GM19328 (cell line): ENCODE results near the gene UGT1A6.
"Not testable (repeated sequence)": the region's sequence is repeated elsewhere in the genome, so short reads cannot be mapped to it uniquely, and the experiment has no call there.

Experiments used
- ATAC-seq: cut with Tn5 transposase; IDR thresholded peaks from one replicate; pipeline ENCODE4 v1.9.1; 2021; ENCODE audit warnings: mild to moderate bottlenecking, moderate library complexity; ENCODE audit not compliant: unreplicated experiment

UGT1A6 gene

DNA sequence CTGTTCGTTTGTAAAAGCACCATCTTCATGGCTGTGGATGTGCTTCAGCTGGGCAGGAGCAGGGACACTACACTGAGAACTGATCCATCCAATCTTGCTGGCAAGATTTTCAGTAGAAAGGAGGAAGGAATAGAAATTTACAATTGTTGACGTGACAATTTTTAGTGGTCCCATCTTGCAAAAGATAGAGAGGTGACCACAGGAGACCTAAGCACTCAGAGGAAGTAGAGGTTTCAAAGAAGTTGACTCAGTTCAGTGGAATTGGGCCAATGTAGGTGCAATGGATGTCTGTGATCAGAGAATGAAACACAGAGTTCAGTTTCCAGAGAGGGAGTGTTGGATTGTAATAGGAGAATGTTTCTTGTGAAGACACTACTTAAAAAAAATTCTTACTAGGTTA lies 21.4 kb downstream of the UGT1A6 start:
- no peak for ATAC-seq

DNA sequence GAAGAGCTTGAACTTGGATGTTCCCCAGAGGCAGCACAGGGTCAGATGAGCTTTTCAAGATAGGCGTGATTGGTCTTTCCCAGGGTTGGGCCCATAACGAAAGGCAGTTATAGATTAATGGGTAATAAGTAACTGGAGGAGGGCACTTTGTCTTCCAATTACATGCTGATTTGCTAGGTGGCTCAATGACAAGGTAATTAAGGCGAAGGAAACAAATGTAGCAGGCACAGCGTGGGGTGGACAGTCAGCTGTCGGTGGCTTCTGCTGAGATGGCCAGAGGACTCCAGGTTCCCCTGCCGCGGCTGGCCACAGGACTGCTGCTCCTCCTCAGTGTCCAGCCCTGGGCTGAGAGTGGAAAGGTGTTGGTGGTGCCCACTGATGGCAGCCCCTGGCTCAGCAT lies 25.9 kb downstream of the UGT1A6 start, which contains the start of gene UGT1A4:
Gene UGT1A4, plus strand, starts transcription at position 185 of the 400 bp plus-strand sequence. Its CDS starts 85 bp downstream, at position 270.
- no peak for ATAC-seq

DNA sequence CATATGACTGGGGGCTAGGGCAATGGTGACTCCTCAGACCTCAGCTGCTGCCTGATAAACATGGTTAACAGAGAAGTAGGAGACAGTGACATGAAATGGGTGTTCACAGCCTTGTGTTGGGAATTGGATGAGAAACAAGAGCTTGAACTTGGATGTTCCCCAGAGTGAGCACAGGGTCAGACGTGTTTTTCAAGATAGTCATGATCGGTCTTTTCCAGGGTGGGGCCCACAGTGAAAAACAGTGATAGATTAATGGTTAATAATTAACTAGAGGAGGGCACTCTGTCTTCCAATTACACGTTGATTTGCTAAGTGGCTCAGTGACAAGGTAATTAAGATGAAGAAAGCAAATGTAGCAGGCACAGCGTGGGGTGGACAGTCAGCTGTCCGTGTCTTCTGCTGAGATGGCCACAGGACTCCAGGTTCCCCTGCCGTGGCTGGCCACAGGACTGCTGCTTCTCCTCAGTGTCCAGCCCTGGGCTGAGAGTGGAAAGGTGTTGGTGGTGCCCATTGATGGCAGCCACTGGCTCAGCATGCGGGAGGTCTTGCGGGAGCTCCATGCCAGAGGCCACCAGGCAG lies 36.1 kb downstream of the UGT1A6 start, which contains the start of gene UGT1A3:
Gene UGT1A3, plus strand, starts transcription at position 320 of the 579 bp plus-strand sequence. Its CDS starts 85 bp downstream, at position 405.
- no peak for ATAC-seq

DNA sequence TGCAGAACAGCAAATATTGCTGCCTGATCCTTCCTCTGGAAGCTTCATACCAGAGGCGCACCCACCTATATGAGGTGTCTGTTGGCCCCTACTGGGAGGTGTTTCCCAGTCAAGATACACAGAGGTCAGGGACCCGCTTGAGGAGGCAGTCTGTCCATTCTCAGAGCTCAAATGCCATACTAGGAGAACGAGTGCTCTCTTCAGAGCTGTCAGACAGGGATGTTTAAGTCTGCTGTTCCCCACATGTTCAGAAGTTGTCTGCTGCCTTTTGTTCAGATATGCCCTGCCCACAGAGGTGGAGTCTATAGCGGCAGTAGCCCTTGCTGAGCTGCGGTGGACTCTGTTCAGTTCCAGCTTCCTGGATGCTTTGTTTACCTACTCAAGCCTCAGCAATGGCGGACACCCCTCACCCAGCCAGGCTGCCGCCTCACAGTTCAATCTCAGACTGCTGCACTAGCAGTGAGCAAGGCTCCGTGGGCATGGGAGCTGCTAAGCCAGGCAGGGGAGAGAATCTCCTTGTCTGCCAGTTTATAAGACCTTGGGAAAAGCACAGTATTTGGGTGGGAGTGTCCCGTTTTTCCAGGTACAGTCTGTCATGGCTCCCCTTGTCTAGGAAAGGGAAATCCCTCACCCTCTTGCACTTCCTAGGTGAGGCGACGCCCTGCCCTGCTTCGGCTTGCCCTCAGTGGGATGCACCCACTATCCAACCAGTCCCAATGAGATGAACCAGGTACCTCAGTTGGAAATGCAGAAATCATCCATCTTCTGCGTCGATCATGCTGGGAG lies 44.4 kb downstream of the UGT1A6 start:
- ATAC-seq: not testable (repeated sequence)

DNA sequence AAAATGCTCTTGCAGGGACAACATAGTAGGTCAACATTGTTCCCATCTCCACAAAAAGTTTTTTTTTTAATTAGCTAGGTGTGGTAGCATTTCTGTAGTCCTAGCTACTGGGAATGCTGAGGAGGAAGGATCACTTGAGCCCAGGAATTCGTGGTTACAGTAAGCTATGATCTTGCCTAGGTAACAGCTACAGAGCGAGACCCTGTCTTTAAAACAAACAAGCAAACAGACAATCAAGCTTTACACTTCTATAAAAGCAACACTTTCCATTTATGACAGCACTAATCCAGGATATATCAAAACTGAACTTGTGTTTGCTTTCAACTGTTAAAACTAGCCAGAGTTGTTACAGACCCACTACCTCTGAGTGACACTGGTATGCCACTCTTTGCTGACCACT lies 48.2 kb downstream of the UGT1A6 start:
- no peak for ATAC-seq

DNA sequence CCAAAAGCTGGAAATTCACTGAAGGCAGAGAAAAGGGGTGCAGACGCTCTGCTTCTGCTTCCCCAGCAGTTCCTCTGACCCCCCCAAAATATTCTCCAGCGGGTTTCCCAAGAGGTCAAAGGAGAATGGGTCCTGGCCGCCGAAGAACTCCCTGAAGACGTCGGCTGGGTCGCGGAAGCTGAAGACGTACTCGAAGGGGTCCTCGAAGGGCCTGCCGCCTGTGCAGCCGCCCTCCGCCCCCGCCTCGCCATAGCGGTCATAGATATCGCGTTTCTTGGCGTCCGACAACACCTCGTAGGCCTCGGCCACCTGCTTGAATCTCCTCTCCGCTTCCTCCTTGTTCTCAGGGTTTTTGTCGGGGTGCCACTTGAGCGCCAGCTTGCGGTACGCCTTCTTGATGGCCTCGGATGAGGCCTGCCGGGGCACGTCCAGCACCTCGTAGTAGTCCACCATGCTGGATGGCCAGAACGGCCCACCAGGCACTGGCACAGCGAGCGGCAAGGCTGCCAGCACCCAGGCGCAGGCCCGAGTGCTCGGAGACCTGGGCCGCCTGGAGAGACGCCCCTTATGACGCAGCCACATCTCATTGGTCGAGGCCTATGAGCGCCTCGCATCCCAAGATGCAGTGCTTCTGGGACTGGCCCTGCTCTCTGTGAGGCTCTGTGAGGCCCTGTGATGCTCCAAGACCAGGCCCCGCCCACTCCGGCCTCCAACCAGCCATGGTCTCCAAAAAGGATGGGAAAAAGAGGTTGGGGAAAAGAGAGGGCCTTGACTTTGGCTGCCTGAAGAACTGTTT lies 51.0 kb downstream of the UGT1A6 start:
- no peak for ATAC-seq

DNA sequence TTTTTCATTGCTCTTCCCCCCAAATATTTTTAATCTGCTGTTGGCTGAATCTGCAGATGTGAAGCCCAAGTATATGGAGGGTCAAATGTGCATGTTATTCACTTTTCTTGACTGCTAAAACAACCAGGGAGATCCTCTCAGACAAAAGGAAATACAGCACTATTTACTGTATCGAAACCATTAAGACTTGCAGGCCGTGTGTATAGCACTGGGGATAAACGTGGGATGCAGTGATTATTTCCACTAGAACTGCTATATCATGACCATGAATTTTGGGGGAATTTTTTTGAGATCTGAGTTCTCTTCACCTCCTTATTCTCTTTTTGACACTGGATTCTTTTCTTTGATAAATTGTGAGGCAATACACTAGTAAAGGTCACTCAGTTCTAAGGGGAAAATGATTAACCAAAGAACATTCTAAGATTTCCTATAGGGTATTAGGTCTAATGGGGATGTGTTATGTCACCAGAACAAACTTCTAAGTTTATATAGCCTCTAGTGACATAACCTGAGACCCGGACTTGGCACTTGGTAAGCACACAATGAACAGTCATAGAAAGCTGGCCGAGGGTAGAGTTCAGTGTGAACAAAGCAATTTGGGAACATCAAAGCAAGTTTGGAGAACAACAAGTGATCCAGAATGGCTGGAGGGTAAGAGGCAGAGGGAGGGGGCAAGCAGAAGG lies 52.5 kb downstream of the UGT1A6 start:
- no peak for ATAC-seq

DNA sequence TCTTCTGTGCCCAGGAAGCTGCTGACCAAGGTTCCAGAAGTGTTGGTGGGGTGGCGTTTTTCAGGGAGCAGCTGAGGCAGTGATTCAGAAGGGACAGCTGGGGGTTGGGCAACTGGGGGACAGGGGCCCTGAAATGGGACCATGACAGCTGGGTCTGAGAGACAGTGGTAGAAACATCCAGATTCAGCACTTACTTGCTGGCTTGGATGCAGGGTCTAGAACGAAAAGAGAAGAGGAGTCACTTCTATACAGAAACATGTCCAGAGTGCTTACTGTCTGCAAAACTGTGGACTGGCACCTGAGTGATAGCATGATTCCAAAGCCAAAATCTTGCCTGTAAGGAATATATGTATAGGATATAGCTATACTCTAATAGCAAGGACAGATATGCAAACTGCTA lies 53.1 kb downstream of the UGT1A6 start:
- not testable (repeated sequence) for ATAC-seq

DNA sequence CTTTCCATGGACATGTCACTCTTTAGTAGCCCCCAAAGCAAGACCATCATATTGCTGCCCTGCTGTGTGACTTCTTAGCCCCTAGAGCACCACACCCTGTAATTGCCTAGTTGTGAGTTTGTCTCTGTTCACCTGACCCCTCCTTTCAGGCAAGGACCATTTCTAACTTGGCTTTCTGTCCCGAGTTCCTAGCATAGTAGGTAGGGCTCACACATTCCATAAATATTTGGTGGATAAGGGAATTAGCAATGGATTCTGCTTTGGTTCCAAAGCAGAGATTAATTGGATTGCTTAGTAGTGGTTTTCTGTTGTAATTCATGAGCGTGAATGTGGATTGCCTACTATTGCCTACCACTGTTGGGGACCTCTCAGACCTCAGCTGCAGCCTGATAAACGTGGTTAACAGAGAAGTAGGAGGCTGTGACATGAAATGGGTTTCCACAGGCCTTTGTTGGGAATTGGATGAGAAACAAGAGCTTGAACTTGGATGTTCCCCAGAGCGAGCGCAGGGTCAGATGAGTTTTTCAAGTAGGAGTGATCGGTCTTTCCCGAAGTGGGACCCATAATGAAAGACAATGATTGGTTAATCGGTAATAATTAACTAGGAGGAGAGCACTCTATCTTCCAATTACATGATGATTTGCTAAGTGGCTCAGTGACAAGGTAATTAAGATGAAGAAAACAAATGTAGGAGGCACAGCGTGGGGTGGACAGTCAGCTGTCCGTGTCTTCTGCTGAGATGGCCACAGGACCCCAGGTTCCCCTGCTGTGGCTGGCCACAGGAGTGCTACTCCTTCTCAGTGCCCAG lies 54.0 kb downstream of the UGT1A6 start:
- no peak for ATAC-seq

DNA sequence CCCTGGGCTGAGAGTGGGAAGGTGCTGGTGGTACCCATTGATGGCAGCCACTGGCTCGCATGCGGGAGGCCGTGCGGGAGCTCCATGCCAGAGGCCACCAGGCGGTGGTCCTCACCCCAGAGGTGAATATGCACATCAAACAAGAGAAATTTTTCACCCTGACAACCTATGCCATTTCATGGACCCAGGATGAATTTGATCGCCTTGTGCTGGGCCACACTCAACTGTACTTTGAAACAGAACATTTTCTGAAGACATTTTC lies 54.5 kb downstream of the UGT1A6 start:
- no peak for ATAC-seq

DNA sequence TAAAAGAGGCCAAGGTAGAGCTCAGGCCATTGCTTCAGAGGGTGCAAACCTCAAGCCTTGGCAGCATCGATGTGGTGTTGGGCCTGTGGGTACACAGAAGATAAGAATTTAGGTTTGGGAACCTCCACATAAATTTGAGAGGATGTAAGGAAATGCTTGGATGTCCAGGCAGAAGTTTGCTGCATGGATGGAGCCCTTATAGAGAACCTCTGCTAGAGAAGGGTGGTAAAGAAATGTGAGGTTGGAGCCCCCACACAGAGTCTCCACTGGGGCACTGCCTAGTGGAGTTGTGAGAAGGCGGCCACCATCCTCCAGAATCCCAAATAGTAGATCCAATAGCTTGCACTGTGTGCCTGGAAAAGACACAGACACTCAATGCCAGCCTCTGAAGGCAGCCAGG lies 58.0 kb downstream of the UGT1A6 start:
- not testable (repeated sequence) for ATAC-seq

DNA sequence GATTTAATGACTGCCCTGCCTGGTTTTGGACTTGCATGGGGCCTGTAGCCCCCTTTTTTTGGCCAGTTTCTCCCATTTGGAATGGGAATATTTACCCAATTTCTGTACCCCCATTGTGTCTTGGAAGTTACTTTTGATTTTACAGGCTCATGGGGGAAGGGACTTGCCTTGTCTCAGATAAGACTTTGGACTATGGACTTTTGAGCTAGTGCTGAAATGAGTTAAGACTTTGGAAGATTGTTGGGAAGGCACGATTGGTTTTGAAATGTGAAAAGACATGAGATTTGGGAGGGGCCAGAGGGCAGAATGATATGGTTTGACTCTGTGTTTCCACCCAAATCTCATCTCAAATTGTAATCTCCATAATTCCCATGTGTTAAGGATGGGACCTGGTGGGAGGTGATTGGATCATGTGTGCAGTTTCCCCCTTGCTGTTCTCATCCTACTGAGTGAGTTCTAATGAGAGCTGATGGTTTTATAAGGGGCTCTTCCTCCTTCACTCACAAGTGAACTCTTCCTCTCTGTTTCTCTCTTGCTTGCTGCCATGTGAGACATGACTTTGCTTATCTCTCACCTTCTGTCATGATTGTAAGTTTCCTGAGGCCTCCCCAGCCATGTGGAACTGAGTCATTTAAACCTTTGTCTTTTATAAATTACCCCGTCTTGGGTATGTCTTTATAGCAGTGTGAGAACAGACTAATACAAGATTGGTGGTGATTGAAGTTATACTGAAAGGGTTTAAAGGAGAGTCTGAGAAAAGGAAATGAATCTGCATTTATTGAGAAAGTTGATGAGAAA lies 58.7 kb downstream of the UGT1A6 start:
- not testable (repeated sequence) for ATAC-seq

DNA sequence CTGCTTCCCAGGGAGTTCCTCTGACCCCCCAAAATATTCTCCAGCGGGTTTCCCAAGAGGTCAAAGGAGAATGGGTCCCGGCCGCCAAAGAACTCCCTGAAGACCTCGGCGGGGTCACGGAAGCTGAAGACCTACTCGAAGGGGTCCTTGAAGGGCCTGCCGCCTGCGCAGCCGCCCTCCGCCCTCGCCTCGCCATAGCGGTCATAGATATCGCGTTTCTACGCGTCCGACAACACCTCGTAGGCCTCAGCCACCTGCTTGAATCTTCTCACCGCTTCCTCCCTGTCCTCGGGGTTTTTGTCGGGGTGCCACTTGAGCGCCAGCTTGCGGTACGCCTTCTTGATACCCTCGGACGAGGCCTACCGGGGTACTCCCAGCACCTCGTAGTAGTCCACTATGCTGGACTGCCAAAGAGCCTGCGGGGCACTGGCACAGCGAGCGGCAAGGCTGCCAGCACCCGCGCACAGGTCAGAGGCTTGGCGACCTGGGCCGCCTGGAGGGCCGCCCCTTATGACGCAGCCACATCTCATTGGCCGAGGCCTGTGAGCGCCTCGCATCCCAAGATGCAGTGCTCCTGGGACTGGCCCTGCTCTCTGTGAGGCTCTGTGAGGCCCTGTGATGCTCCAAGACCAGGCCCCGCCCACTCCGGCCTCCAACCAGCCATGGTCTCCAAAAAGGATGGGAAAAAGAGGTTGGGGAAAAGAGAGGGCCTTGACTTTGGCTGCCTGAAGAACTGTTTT lies 62.4 kb downstream of the UGT1A6 start:
- ATAC-seq: no peak

DNA sequence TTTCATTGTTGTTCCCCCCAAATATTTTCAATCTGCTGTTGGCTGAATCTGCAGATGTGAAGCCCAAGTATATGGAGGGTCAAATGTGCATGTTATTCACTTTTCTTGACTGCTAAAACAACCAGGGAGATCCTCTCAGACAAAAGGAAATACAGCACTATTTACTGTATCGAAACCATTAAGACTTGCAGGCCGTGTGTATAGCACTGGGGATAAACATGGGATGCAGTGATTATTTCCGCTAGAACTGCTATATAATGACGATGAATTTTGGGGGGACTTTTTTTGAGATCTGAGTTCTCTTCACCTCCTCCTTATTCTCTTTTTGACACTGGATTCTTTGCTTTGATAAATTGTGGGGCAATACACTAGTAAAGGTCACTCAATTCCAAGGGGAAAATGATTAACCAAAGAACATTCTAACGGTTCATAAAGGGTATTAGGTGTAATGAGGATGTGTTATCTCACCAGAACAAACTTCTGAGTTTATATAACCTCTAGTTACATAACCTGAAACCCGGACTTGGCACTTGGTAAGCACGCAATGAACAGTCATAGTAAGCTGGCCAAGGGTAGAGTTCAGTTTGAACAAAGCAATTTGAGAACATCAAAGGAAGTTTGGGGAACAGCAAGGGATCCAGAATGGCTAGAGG lies 63.9 kb downstream of the UGT1A6 start:
- ATAC-seq: no peak

DNA sequence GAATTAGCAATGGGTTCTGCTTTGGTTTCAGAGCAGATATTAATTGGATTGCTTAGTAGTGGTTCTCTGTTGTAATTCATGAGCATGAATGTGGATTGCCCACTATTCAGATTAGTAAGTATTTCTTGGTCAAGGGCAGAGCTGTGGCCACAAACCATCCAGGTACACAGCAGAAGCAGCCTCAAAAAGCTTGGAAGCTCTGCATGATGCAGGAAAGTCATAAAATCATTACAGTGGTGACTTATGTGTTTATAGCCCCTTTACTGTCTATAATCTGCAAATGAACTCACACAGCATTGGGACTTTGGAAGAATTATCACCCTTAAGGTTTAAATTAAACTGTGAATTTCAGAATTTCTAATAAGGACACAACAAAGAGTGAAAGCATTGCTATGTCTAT lies 65.5 kb downstream of the UGT1A6 start:
- ATAC-seq: no peak

DNA sequence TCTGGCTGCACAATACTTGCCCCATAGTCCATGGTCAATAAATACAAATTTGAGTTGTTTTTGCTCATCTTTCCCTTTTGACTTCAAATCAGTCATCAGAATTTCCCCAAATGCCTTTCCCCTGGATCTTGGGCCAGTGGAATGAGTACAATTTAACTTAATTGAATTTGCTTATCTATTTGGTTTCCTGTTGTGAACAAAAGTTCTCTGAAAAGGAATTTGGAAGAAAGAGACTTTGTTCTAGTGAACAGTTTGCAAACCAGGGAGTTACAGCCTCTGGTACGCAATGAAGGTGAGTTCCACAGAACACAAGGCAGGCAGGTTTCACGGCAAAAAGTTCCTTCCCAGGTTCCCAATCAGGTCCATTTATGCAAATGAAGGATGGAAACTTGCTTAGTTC lies 66.2 kb downstream of the UGT1A6 start:
- ATAC-seq: no peak

DNA sequence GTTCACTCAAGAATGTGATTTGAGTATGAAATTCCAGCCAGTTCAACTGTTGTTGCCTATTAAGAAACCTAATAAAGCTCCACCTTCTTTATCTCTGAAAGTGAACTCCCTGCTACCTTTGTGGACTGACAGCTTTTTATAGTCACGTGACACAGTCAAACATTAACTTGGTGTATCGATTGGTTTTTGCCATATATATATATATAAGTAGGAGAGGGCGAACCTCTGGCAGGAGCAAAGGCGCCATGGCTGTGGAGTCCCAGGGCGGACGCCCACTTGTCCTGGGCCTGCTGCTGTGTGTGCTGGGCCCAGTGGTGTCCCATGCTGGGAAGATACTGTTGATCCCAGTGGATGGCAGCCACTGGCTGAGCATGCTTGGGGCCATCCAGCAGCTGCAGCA lies 67.4 kb downstream of the UGT1A6 start, which contains the start of gene UGT1A1:
Gene UGT1A1, plus strand, starts transcription at position 228 of the 400 bp plus-strand sequence. Its CDS starts 18 bp downstream, at position 246.
- ATAC-seq: no peak

DNA sequence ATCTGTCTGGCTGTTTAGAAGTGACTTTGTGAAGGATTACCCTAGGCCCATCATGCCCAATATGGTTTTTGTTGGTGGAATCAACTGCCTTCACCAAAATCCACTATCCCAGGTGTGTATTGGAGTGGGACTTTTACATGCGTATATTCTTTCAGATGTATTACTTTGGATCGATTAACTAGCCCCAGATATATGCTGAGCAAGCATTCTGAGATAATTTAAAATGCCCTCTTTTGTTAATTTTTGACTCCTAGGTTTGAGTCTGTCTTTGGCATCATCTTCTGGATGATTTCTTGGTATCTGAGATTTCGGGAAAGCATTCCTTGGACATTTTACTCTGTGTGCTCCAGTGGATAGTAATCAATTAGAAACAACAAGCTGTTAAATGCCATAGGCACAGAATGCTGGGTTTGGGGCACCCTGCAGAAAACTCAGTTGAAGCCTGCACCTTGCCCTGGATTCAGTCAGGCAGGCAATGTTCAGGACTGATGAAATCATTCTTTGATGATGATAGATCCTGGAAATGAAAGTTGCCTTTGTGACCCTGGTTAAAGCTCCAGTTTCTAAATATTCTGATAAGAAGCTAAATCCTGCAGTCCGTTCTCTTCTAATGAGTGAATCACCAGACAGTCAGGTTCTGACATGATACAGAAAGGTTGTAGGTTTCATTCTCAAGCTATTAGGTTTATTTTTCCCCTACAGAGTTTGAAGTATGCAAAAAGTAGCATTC lies 68.5 kb downstream of the UGT1A6 start:
- no peak for ATAC-seq
